Neuronal stem cell (in vitro differentiated cells): ENCODE results near the gene MRTFB.

Experiments used
- DNase-seq: peaks from one replicate; pipeline ENCODE4 v3.0.0-alpha.2; 2013; ENCODE audit warnings: low spot score
- H2AFZ ChIP-seq: one replicate; pipeline ENCODE4 v1.6.1; 2013; ENCODE audit warnings: mild to moderate bottlenecking, low read length, inconsistent platforms
- H2AK5ac ChIP-seq: 2 replicates; pipeline ENCODE4 v1.6.1; 2013; ENCODE audit warnings: low read depth, mild to moderate bottlenecking, inconsistent platforms, low read length, moderate library complexity, mixed read lengths
- H2BK120ac ChIP-seq: 2 replicates; pipeline ENCODE4 v1.6.1; 2013; ENCODE audit warnings: low read depth, mild to moderate bottlenecking, inconsistent platforms, low read length, moderate library complexity, mixed read lengths
- H2BK12ac ChIP-seq: one replicate; pipeline ENCODE4 v1.6.1; 2013; ENCODE audit warnings: low read length, inconsistent platforms
- H2BK15ac ChIP-seq: 2 replicates; pipeline ENCODE4 v1.6.1; 2013; ENCODE audit warnings: mild to moderate bottlenecking, low read length, inconsistent platforms, mixed read lengths
- H2BK5ac ChIP-seq: one replicate; pipeline ENCODE4 v1.6.1; 2013; ENCODE audit warnings: inconsistent platforms, mild to moderate bottlenecking, low read length, moderate library complexity
- H3K14ac ChIP-seq: one replicate; pipeline ENCODE4 v1.6.1; 2013; ENCODE audit warnings: low read length, inconsistent platforms
- H3K18ac ChIP-seq: 2 replicates; pipeline ENCODE4 v1.6.1; 2013; ENCODE audit warnings: low read length, inconsistent platforms
- H3K23ac ChIP-seq: 2 replicates; pipeline ENCODE4 v1.6.1; 2013; ENCODE audit warnings: low read depth, mild to moderate bottlenecking, mixed read lengths, low read length, inconsistent platforms; ENCODE audit not compliant: poor library complexity
- H3K27ac ChIP-seq: replicated peaks from 3 replicates; pipeline ENCODE4 v1.5.1; 2013; ENCODE audit warnings: low read length, inconsistent platforms
- H3K27me3 ChIP-seq, 3 experiments: 2 replicates each; pipeline ENCODE4 v1.6.1; 2013; ENCODE audit warnings: low read length in 3 of 3, mild to moderate bottlenecking in 2 of 3, inconsistent platforms in 1 of 3, low read depth in 1 of 3, mixed read lengths in 1 of 3, moderate library complexity in 1 of 3; ENCODE audit not compliant: control insufficient read depth in 3 of 3, insufficient read depth in 3 of 3
- H3K36me3 ChIP-seq, 2 donors: replicated peaks in 1 of 2; 2 replicates each; pipeline ENCODE4 v1.6.1; 2013; ENCODE audit warnings: low read length in 2 of 2; ENCODE audit not compliant: control insufficient read depth in 2 of 2, insufficient read depth in 2 of 2
- H3K4ac ChIP-seq: 2 replicates; pipeline ENCODE4 v1.6.1; 2013; ENCODE audit warnings: inconsistent platforms, mild to moderate bottlenecking, low read length, moderate library complexity
- H3K4me1 ChIP-seq, 2 donors: 1 replicate in 1 of 2; 2 replicates in 1 of 2; pipeline ENCODE4 v1.6.1; 2013; ENCODE audit warnings: low read length in 2 of 2, low read depth in 1 of 2; ENCODE audit not compliant: control insufficient read depth in 2 of 2, insufficient read depth in 1 of 2
- H3K4me2 ChIP-seq: one replicate; pipeline ENCODE4 v1.6.1; 2013; ENCODE audit warnings: mild to moderate bottlenecking, low read length, inconsistent platforms; ENCODE audit not compliant: insufficient read depth, poor library complexity, severe bottlenecking
- H3K4me3 ChIP-seq, 2 donors: 2 replicates each; pipeline ENCODE4 v1.5.1; 2013; ENCODE audit warnings: low read length in 2 of 2, mild to moderate bottlenecking in 2 of 2, inconsistent platforms in 1 of 2, moderate library complexity in 1 of 2
- H3K79me1 ChIP-seq: one replicate; pipeline ENCODE4 v1.6.1; 2013; ENCODE audit warnings: low read depth, mild to moderate bottlenecking, inconsistent platforms, low read length, moderate library complexity
- H3K9ac ChIP-seq: one replicate; pipeline ENCODE4 v1.6.1; 2013; ENCODE audit warnings: mild to moderate bottlenecking, low read depth, low read length, inconsistent platforms; ENCODE audit not compliant: poor library complexity
- H3K9me3 ChIP-seq, 2 donors: replicated peaks in 1 of 2; 2 replicates each; pipeline versions ENCODE3 to v1.6.1; 2013; ENCODE audit warnings: low read length in 2 of 2, mild to moderate bottlenecking in 2 of 2, inconsistent platforms in 1 of 2, low read depth in 1 of 2, mixed read lengths in 1 of 2, moderate library complexity in 1 of 2; ENCODE audit not compliant: control insufficient read depth in 2 of 2, insufficient read depth in 1 of 2
- H4K8ac ChIP-seq: one replicate; pipeline ENCODE4 v1.6.1; 2013; ENCODE audit warnings: low read depth, mild to moderate bottlenecking, inconsistent platforms, low read length, moderate library complexity
- H4K91ac ChIP-seq: one replicate; pipeline ENCODE4 v1.6.1; 2013; ENCODE audit warnings: low read length, low read depth, mild to moderate bottlenecking, inconsistent platforms; ENCODE audit not compliant: poor library complexity
- WGBS, 2 donors: extraction: QIAGEN DNeasy Blood & Tissue Kit; methylation state at CpG; one replicate each; pipeline ENCODE4 v1.1.7; 2013; ENCODE audit warnings: missing lambda C conversion rate in 2 of 2, mixed read lengths in 1 of 2; ENCODE audit not compliant: insufficient read length in 2 of 2, insufficient replicate concordance in 1 of 2; ENCODE audit errors: extremely low coverage in 2 of 2; 5-methylcytosine and 5-hydroxymethylcytosine counted together

MRTFB gene

DNA sequence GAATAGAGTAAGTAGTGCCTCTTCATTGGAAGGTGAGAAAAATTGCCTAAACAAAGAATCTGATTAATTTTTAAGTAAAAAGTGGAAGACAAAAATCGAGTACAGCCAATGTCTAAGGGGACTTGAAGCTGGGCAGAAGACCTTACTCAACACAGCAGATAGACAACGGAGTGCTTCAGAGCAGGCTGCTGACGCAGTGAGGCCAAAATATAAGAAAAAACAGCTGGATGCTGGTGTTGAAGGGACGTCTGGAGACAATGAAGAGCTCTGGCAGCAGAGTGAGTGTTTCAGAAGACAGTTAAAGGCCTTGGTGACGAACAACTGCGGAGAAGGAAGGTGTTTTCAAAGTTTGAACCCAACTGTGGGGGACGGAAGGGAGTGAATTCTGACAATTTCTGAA is 169.8 kb downstream of the MRTFB start:
- Histone ChIP-seq H4K91ac (no peak overlapping the region), H3K4me1 (peaks cover 0 to 7% of the 10 kb centered on the region in 2 donors), H3K9me3 (peaks cover 0 to 3% of the 10 kb centered on the region in 2 donors), H3K9ac (no peak overlapping the region), H3K23ac (no peak overlapping the region), H3K14ac (no peak overlapping the region), H2BK5ac (no peak overlapping the region), H3K18ac (no peak overlapping the region), H3K36me3 (peaks cover 19 to 97% of the 10 kb centered on the region in 2 donors), H3K27ac (no peak overlapping the region), H2BK15ac (no peak overlapping the region), H2BK12ac (no peak overlapping the region), H3K4me2 (no peak overlapping the region), H3K27me3 (no peaks in the 10 kb centered on the region), H2AFZ (no peak overlapping the region), H2AK5ac (no peak overlapping the region), H3K79me1 (peaks cover 2% of the 10 kb centered on the region), H3K4me3 (no peak overlapping the region), H2BK120ac (no peak overlapping the region), H4K8ac (no peak overlapping the region), H3K4ac (no peak overlapping the region)
- WGBS, 2 donors: no CpG with 5 or more reads among the region's 7 CpGs
- DNase-seq: no peak

DNA sequence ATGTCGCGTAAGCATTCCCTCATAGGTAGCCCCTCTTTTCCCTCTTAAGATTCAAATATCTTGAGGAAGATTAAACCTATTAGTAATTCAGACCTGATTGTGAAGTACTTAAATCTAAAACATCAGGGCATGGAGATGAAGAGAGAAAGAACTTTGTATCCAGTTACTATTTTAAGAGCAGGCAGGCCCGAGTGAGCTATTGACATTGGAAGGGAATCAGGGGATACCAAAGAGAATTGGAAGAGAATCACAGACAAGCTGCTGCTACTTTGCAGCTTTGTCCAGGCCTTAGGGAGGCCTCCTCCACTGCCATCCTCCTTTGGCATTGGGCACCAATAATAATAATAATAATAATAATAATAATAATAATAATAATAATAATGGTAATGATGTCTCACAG is 170.5 kb downstream of the MRTFB start:
- no peak overlapping the region for H3K27ac ChIP-seq
- no peak overlapping the region for H2AFZ ChIP-seq
- DNase-seq: no peak
- no peak overlapping the region for H3K14ac ChIP-seq
- no peak overlapping the region for H3K4me3 ChIP-seq
- H3K23ac ChIP-seq: no peak overlapping the region
- no peak overlapping the region for H4K8ac ChIP-seq
- H3K36me3 ChIP-seq: peaks cover 25 to 97% of the 10 kb centered on the region in 2 donors
- no peak overlapping the region for H2BK12ac ChIP-seq
- H2AK5ac ChIP-seq: no peak overlapping the region
- no peak overlapping the region for H2BK5ac ChIP-seq
- no peak overlapping the region for H3K9ac ChIP-seq
- H3K27me3 ChIP-seq: no peaks in the 10 kb centered on the region
- no peak overlapping the region for H2BK15ac ChIP-seq
- no peak overlapping the region for H2BK120ac ChIP-seq
- no CpG with 5 or more reads among the region's 3 CpGs for WGBS, 2 donors
- no peak overlapping the region for H4K91ac ChIP-seq
- H3K9me3 ChIP-seq: peaks cover 0 to 3% of the 10 kb centered on the region in 2 donors
- H3K18ac ChIP-seq: no peak overlapping the region
- H3K79me1 ChIP-seq: peaks cover 2% of the 10 kb centered on the region
- H3K4me2 ChIP-seq: no peak overlapping the region
- no peak overlapping the region for H3K4ac ChIP-seq
- H3K4me1 ChIP-seq: peaks cover 0 to 7% of the 10 kb centered on the region in 2 donors

DNA sequence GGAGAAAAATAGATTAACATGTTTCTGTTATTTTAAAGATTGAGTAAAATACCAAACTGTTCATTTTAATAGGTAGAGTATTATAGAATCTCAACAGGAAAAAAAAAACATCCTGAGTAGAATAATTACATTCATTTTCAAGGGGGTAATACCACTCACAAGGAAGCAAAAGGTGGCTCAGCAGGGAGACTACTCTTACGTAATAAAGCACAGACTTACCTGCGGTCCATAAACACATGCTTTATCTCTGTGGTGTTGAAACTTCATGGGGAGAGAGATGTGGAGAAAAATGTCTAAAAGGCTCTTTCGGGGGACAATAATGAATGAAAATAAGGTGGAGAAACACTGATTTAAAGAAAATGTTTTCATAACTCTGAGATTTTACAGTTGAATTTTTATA is 171.7 kb downstream of the MRTFB start:
- no peak overlapping the region for H2AFZ ChIP-seq
- H4K8ac ChIP-seq: no peak overlapping the region
- H3K27ac ChIP-seq: no peak overlapping the region
- no peaks in the 10 kb centered on the region for H3K79me1 ChIP-seq
- H2BK12ac ChIP-seq: no peak overlapping the region
- H3K18ac ChIP-seq: no peak overlapping the region
- H3K4me1 ChIP-seq: peaks cover 0 to 7% of the 10 kb centered on the region in 2 donors
- no CpG with 5 or more reads among the region's 3 CpGs for WGBS, 2 donors
- no peak overlapping the region for H4K91ac ChIP-seq
- H3K9ac ChIP-seq: no peak overlapping the region
- peaks cover 27 to 97% of the 10 kb centered on the region in 2 donors for H3K36me3 ChIP-seq
- no peak overlapping the region for H3K4me2 ChIP-seq
- DNase-seq: no peak
- no peak overlapping the region for H3K23ac ChIP-seq
- H3K14ac ChIP-seq: no peak overlapping the region
- no peak overlapping the region for H2BK5ac ChIP-seq
- H2BK120ac ChIP-seq: no peak overlapping the region
- no peaks in the 10 kb centered on the region for H3K27me3 ChIP-seq
- no peak overlapping the region for H3K4ac ChIP-seq
- H2BK15ac ChIP-seq: no peak overlapping the region
- H2AK5ac ChIP-seq: no peak overlapping the region
- H3K9me3 ChIP-seq: peaks cover 0 to 3% of the 10 kb centered on the region in 2 donors
- no peak overlapping the region for H3K4me3 ChIP-seq

GRCh38 chr16:14244196-14245010 is 173.3 kb downstream of the MRTFB start:
- Histone ChIP-seq H4K8ac (no peak overlapping the region), H3K79me1 (no peaks in the 10 kb centered on the region), H4K91ac (no peak overlapping the region), H2BK5ac (no peak overlapping the region), H3K23ac (no peak overlapping the region), H3K4me1 (peaks cover 0 to 7% of the 10 kb centered on the region in 2 donors), H2BK12ac (no peak overlapping the region), H3K4me2 (no peak overlapping the region), H3K9ac (no peak overlapping the region), H2BK15ac (no peak overlapping the region), H2BK120ac (no peak overlapping the region), H2AFZ (no peak overlapping the region), H3K4me3 (no peak overlapping the region), H3K27ac (no peak overlapping the region), H3K27me3 (no peaks in the 10 kb centered on the region), H3K18ac (no peak overlapping the region), H2AK5ac (no peak overlapping the region), H3K9me3 (no peaks in the 10 kb centered on the region), H3K36me3 (peaks cover 27 to 97% of the 10 kb centered on the region in 2 donors), H3K14ac (no peak overlapping the region), H3K4ac (no peak overlapping the region)
- no peak for DNase-seq
- WGBS, 2 donors: no CpG with 5 or more reads among the region's 4 CpGs
